IPS DF 4.7 (cell line): ENCODE data around the gene LIMK2.

Source experiments
- DNase-seq: peaks from one replicate; pipeline ENCODE4 v3.0.0-alpha.2; 2013; ENCODE audit warnings: low spot score; ENCODE audit errors: extremely low read depth

LIMK2 gene

DNA sequence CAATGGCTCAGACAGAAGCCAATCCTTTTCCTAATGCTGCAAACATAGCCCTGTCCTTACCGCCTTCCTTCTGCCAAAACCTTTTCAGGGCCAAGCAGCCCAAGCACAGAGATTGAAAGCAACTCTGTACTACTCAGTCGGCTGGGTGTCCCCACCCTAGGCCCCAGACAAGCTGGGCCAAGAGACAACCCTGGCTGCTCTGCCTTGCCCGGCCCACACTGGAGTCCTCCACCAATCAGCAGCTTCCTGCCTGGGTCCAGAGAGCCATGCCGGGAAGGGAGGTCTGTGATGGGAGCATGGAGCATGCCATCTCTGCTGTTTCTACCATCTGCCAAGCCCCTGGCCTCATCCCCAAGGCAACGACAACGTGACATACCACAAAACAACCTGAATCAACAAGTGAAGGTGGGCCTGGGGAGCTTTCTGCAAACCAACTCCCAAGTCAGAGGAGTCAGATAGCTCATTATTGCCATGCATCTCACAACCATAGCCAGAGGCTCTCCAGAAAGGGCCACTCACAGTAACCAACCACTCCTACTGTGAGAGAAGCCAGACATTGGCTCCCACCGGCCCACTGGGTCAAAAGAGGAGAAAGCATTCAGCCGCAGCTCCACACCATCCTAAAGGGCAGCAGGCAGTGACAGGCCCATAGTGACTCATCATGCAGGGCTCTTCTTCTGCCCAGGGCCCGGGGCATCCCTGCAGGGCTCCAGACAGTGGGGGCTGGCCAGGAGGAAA lies 115.9 kb downstream of the LIMK2 start:
- no peak for DNase-seq

DNA sequence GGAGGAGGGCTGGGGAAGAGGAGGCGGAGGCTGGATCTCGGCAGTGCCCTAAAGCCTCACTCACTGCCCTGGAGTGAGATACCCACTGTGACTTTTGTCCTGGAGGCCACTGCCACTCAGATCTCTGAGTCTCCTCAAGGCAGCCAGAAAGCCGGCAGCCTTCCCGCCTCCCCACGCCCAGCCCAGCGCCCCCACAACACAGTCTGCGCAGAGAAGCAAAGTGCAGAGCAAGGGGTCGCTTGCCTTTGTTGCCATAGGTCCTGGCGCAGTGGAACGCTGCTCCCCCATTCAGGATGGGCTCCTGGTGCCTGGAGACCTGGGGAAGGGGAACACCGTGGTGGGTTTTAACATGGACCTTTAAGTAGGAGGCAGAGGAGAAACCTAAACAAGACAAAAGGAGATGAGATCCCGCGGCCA lies 116.5 kb downstream of the LIMK2 start:
- DNase-seq, result no peak

DNA sequence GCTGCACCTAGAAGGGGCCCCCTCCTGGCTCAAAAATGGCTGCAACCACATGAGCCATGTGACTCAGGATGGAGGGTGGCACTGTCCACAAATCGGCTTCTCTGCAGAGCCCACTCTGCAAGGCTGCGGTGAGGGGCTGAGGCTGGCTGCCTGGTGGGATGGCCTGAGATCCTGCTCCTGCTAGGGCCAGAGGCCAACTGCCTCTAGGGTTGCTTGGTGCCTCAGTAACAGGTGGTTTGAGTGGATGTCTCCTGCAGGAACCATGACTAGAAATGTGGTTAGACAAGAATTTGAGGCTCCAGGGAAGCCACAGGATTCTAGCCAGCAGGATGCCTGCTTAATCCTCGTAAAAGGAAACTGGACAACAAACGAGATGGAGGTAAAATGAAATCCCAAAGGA lies 116.9 kb downstream of the LIMK2 start:
- no peak for DNase-seq
